Fibroblast of pulmonary artery (primary cell): ENCODE data around the gene UCP1.

Experiments used
- DNase-seq: peaks from one replicate; pipeline ENCODE4 v3.0.0-alpha.2; 2010; ENCODE audit warnings: low read depth
- H3K4me3 ChIP-seq: replicated peaks from 2 replicates; pipeline ENCODE4 v1.5.1; 2011; ENCODE audit warnings: low read depth, mild to moderate bottlenecking, control low read depth, low read length, moderate library complexity
- CTCF ChIP-seq: IDR thresholded peaks from 2 replicates; pipeline ENCODE4 v1.5.1; 2011; ENCODE audit warnings: mild to moderate bottlenecking, control low read depth, low read length, inconsistent platforms; ENCODE audit errors: missing control alignments

The UCP1 gene

GRCh38 chr4:140607852-140608251 is 39.1 kb upstream of the UCP1 start:
- no peak overlapping the region for H3K4me3 ChIP-seq
- no peak for DNase-seq
- no peak for TF ChIP-seq CTCF

DNA sequence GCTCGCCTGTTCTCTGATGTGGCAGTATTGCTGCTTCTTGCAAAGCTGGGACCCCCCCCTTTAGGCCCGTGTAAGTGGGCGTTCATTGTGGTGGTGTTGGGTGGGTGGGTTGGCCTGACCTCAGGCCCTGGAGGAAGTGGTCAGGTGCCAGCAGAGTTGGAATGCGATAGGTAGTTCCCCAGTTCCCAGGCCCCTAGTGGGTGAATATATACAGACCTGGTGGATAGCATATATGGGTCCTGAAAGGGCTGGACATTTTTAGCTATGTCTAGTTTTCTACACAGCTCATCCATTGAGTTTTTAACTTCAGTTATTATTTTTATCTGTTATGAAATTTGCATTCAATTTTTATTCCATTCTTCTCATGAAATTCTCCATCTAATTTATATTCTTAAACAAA is 35.8 kb upstream of the UCP1 start:
- no peak overlapping the region for H3K4me3 ChIP-seq
- TF ChIP-seq CTCF = no peak
- no peak for DNase-seq

- peak; percentile 17 for DNase-seq
- TF ChIP-seq CTCF = no peak
- no peak overlapping the region for H3K4me3 ChIP-seq
Observed at GRCh38 chr4:140603286-140603685, 34.5 kb upstream of the UCP1 start.

DNA sequence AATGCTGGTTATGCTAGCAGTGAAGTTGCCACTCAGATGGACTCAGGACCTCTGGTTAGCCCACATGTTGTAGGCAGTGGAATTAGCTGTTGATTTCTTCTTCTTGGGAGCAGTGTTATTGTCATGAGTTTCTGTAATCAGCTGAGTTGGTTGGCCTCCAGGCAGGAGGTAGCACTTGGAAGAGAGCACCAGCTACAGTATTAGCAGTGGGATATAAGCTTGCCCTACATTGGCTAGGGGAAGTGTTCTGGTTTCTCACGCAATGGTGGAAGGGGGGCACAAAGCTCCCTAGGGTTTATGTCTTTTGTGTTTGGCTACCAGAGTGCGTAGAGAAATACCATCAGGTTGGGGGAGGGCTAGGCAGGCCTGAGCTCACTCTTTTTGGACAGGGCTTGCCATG is 34.0 kb upstream of the UCP1 start:
- no peak for DNase-seq
- TF ChIP-seq CTCF = no peak
- no peak overlapping the region for H3K4me3 ChIP-seq

DNA sequence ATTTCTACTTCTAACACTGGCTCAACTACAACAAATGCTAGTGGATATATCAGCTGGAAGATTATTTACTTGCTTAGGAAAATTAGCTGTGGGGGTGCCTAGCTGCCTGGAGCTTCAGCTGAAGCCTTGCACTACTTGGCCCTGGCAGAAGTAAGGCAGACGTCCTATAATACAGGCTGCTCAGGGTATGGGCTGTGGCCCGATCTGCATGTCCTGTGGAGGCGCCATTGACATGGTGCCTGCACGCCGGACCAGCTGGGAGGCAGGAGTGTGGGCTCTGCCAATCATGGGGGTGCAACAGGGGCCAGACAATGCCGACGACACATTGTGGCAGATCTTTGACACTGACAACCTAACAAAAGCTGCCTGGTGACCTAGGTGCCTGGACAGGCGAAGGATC is 31.6 kb upstream of the UCP1 start:
- no peak for DNase-seq
- H3K4me3 ChIP-seq = no peak overlapping the region
- no peak for TF ChIP-seq CTCF

- TF ChIP-seq CTCF = peak; percentile 62
- no peak overlapping the region for H3K4me3 ChIP-seq
- DNase-seq = peak; percentile 23
Observed at GRCh38 chr4:140595065-140595464, 26.3 kb upstream of the UCP1 start.

DNA sequence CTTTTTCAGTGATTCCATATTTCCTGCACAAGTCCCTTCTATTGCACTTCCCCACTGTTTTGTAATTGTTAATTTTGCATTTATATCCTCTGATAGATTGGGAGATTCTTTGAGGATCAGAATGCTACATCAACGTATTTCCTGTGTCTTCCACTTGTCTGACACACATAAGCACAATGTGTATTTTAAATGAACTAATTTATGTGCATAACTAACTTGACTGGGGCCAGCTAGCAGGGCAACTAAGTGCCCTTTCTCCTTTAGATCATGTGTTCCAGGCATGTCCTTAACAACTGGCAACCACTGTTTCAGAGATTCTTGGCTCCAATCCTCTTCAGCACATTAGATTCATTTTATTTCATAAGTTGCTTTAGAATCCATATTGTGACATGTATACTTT is 15.7 kb upstream of the UCP1 start:
- H3K4me3 ChIP-seq = no peak overlapping the region
- TF ChIP-seq CTCF = no peak
- DNase-seq = no peak
